ENCODE results near the gene ONECUT3. TPM values are rescaled to one million over a fixed set of nuclear protein-coding genes. Genes with fewer than 3 reads are reported as not detected.

Gene ONECUT3
- total and polyA plus RNA-seq, 2 donors (not counting 3 experiments of a cell fraction or from before 2014, with no cell fraction given), result not detected

GRCh38 chr19:1768918-1769644 is 15.8 kb downstream of the ONECUT3 start:
- Histone ChIP-seq H4K20me1 (replicated peaks; ENCODE audit: control insufficient read depth, extremely low read depth, insufficient read depth, low read length) (no peaks in the 10 kb centered on the region), H3K4me1 (ENCODE audit: control insufficient read depth, extremely low read depth, insufficient read depth, low read length) (no peaks in the 10 kb centered on the region), H3K9ac (replicated peaks; ENCODE audit: extremely low read depth, insufficient read depth, low read length) (no peak overlapping the region), H3K27me3 (ENCODE audit: control insufficient read depth in 2 of 2, insufficient read depth in 2 of 2, low read length in 2 of 2) (peaks cover 30 to 36% of the 10 kb centered on the region in 2 experiments), H3K9me1 (replicated peaks; ENCODE audit: control insufficient read depth, extremely low read depth, insufficient read depth, low read length) (no peaks in the 10 kb centered on the region), H3K79me2 (ENCODE audit: control insufficient read depth, insufficient read depth, low read length) (no peaks in the 10 kb centered on the region), H3K36me3 (ENCODE audit: control insufficient read depth in 2 of 2, extremely low read depth in 1 of 2, insufficient read depth in 2 of 2, low read length in 2 of 2) (no peaks in the 10 kb centered on the region), H3K4me2 (ENCODE audit: insufficient read depth, low read length) (no peak overlapping the region), H2AFZ (ENCODE audit: low read depth, low read length) (no peak overlapping the region), H3K9me3 (replicated peaks; ENCODE audit: control insufficient read depth, insufficient read depth, low read length) (no peaks in the 10 kb centered on the region), H3K4me3 (replicated peaks in 1 of 3; ENCODE audit: insufficient read depth in 1 of 3, low read depth in 1 of 3, low read length in 3 of 3) (no peak overlapping the region), H3K27ac (ENCODE audit: insufficient read depth, low read depth, low read length) (no peak overlapping the region)
- no peak for FAIRE-seq
- CTCF ChIA-PET, result interaction anchor here (0.7 to 4.6 kb wide), 22 partner anchors 9 to 304 kb away, joined by 3 to 106 read pairs (median 6); no protein-coding TSS in a partner anchor
- POLR2A ChIA-PET, result no interaction called here
- no peak for DNase-seq (ENCODE audit: low read depth, low spot score)
- dilution Hi-C loops (cut with MboI; ENCODE audit: extremely low pct_ligation_motif_present, low sequenced_read_pairs) (no loop called here), intact Hi-C loops (cut with micrococcal nuclease) (loop anchor here (5.0 kb wide), 1 partner anchor 147 kb away; no protein-coding TSS in a partner anchor)
- TF ChIP-seq EZH2 (IDR thresholded peaks at IDR 0.05; ENCODE audit: borderline replicate concordance, low read depth, low read length, severe bottlenecking) (no peak), FOS (IDR thresholded peaks at IDR 0.05; ENCODE audit: borderline replicate concordance, insufficient read depth, low read length) (no peak), JUN (IDR thresholded peaks at IDR 0.05; ENCODE audit: borderline replicate concordance, insufficient read depth, insufficient read length, low read depth) (no peak), MAX (IDR thresholded peaks at IDR 0.05; ENCODE audit: insufficient read depth, insufficient read length) (no peak), MYC (IDR thresholded peaks at IDR 0.05; ENCODE audit: low read depth, low read length) (no peak), POLR2A (IDR thresholded peaks at IDR 0.05; ENCODE audit: low read depth, low read length) (no peak), GATA2 (IDR thresholded peaks at IDR 0.05; ENCODE audit: insufficient read depth, insufficient read length, low read depth, low read length) (no peak), CTCF (IDR thresholded peaks at IDR 0.05; ENCODE audit: extremely low read depth in 1 of 2, insufficient read depth in 1 of 2, low read depth in 1 of 2, low read length in 2 of 2) (no peak), POLR2AphosphoS5 (IDR thresholded peaks at IDR 0.05; ENCODE audit: insufficient read depth, low read depth, low read length) (no peak)
- no TSS peak for BruUV-seq (replicated peaks)
